ENCODE results near the gene SLC17A8.

SLC17A8 gene

DNA sequence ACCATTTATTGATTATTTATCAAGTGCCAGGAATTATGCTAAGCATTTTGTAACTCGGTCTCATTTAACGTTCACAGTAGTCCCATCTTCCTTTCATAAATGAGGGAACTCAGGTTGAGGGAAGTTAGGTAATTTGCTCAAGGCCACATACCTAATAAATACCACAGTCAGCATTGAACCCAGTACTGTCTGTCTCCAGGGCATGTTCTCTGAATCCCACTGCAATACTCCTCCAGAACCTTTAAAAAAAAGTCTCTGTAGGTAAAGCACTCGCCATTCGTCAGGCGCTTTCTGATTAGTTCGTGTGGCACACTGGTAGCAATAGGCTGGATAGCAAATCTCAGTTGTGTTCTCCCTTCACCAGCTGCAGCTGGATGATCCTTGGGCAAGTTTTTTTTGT, 14.3 kb downstream of the SLC17A8 start:
- no peak for DNase-seq (ENCODE audit: low read depth in 2 of 2)

- no peak for DNase-seq (ENCODE audit: low read depth in 2 of 2)
Measured at GRCh38 chr12:100372853-100373640, 16.2 kb downstream of the SLC17A8 start.

GRCh38 chr12:100375038-100375735, 18.3 kb downstream of the SLC17A8 start:
- no peak for DNase-seq (ENCODE audit: low read depth in 2 of 2)

DNA sequence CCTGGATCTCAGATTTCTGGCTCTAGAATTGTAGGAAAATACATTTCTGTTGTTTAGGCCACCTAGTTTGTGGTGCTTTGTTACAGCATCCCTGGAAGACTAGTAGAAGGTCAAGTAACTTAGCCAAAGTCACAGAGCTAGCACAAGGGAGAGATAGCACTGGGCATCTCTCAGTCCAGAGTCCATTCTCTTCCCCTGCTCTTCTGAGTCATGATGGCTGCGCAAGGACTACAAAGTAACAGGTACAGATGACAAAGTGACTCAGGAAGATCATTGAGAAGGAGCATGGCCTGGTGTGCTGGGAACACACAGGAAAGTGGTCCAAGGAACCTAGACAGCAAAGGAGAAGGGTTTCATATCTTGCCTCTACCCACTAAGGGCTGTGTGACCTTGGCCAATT, 19.3 kb downstream of the SLC17A8 start:
- no peak for DNase-seq (ENCODE audit: low read depth in 2 of 2)

- DNase-seq (ENCODE audit: low read depth in 2 of 2), result no peak
Measured at GRCh38 chr12:100381379-100381778, 24.5 kb downstream of the SLC17A8 start.

- DNase-seq (ENCODE audit: low read depth in 2 of 2), result no peak
Measured at GRCh38 chr12:100382338-100382737, 25.5 kb downstream of the SLC17A8 start.

DNA sequence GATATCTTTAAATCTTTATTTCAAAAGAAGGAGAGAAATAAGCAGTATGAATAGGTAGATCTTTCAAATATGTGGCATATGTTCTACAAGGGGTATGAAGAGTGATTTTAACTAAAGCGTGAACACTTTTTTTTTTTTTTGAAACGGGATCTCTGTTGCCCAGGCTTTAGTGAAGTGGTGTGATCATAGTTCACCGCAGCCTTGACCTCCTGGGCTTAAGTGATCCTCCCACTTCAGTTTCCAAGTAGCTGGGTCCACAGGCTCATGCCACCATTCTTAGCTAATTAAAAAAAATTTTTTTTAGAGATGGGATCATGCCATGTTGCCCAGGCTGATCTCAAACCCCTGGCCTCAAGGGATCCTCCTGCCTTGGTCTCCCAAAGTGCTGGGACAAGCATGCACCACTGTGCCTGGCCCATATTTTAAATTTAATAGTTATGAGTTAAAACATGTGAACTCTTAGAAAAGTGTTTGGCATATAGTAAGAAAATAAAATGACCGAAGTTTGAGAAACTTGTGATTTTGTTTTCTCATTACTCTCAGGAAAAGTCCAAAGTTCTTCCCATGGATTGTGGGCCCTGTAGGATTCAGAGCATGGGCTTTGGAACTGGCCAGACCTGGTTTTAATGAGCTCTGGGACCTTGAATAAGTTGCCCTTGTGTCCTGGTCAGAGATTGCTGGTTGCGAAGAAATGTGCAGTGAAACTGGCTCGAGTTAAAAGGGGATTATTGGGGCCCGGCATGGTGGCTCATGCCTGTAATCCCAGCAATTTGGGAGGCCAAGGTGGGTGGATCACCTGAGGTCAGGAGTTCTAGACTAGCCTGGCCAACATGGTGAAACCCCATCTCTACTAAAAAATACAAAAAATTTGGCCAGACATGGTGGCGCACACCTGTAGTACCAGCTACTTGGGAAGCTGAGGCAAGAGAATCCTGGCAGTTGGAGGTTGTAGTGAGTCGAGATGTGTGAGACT, 27.0 kb downstream of the SLC17A8 start:
- DNase-seq (ENCODE audit: low read depth in 2 of 2), result no peak

- no peak for DNase-seq (ENCODE audit: low read depth in 2 of 2)
Measured at GRCh38 chr12:100384559-100384935, 27.7 kb downstream of the SLC17A8 start.

- DNase-seq (ENCODE audit: low read depth in 2 of 2), result no peak
Measured at GRCh38 chr12:100388382-100388781, 31.5 kb downstream of the SLC17A8 start.

DNA sequence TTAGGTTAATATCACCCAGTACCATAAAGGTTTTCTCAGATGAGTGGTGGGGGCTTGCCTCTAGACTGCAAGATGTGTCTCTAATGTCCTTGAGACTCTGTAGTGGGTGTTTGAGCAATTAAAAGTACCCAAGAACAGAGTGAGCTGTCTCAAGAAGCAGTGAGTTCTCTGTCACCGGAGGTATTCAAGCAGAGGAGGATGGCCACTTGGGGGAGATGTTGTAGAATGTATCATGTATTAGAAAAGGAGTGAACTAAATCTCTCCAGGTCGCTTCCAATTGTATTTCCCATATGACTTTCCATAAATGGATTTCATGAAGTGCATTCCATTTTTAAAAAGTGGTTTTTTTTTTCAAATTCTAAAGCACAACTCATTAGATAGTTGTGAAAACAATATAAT, 35.0 kb downstream of the SLC17A8 start:
- DNase-seq (ENCODE audit: low read depth in 2 of 2), result no peak

GRCh38 chr12:100393200-100393599, 36.3 kb downstream of the SLC17A8 start:
- DNase-seq (ENCODE audit: low read depth in 2 of 2), result no peak

- DNase-seq (ENCODE audit: low read depth in 2 of 2), result no peak
Measured at GRCh38 chr12:100395811-100396210, 38.9 kb downstream of the SLC17A8 start.

- no peak for DNase-seq (ENCODE audit: low read depth in 2 of 2)
Measured at GRCh38 chr12:100398307-100398706, 41.4 kb downstream of the SLC17A8 start.

GRCh38 chr12:100399095-100399494, 42.2 kb downstream of the SLC17A8 start:
- DNase-seq (ENCODE audit: low read depth in 2 of 2), result no peak

DNA sequence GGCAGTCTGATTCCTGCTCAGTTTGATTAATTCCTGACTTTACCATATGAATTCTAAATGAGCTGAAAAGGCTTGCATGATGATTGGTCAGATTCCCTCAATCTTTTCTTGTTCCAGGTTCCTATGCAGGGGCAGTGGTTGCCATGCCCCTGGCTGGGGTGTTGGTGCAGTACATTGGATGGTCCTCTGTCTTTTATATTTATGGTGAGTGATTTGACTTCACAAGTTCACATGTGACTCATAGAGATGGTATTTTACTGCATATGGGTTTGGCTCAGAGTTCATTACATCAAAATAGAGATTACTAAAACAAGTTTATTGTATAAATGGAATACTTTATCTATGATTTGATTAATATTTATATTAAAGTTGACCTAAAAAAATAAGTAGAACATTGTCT, 44.8 kb downstream of the SLC17A8 start:
- DNase-seq (ENCODE audit: low read depth in 2 of 2), result no peak

- DNase-seq (ENCODE audit: low read depth in 2 of 2), result no peak
Measured at GRCh38 chr12:100402763-100403162, 45.9 kb downstream of the SLC17A8 start.

DNA sequence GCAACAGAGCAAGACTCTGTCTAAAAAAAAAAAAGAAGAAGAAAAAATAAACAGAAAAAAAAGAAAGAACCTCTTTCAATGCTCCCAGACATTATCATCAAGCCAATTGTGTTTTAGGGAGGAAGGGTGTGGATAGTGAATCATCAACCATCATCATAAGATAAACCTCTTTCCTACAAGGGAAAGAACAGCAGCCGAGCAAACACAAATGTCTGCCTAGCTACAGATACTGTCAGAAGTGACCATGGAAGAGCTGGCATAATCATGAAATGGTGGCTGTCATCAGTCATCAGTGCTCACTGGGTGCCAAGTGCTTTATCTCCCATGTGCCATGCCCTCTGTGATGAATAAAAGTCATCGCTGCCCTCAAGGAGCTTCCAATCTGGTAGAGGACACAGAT, 46.6 kb downstream of the SLC17A8 start:
- DNase-seq (ENCODE audit: low read depth in 2 of 2), result no peak

DNA sequence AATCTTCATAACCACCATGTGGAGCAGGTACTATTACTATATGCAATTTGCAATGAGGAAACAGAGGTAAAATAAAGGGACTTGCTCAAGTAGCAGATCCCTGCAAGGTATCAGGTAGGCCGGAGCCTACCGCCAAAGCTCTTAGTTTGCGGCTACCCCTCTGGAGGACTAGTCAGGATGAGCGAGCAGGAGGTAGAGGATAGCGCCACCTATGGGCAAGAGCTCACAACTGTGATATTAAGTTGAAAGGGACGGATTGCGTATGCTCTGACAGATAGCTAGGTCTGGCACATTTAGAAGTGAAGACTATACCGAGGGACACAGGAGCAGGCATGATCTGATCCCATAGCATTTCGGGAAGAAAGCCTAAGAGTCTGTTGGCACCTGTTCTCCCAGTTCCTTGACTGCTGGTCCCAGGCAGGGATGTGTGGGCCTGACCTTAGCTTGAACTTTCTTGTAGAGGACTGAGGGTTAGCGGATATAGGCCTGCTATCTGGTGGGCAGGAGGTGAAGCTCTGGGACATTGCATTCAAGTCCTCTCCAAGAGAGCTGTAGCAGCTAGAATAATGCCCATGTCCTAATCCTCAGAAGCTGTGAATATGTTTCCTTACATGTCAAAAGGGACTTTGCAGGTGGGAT, 48.0 kb downstream of the SLC17A8 start:
- no peak for DNase-seq (ENCODE audit: low read depth in 2 of 2)

DNA sequence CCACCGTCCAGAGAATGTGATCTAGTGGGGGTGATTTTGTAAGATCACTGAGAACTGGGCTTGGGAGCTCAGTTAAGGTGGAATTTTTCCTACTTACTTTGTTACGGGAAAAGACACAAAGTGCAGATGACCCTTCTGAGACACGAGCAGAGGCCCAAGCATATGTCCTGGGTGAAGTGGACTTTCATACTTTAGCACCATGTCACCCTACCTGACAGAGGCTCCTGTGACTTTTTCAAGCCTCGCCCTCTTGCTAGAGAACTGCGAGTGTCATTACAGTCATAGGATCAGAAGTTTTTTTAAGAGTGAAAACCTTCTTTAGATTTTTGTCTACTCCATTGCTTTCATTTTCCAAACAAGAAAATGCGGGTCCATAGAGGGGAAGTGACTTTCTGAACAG, 56.1 kb downstream of the SLC17A8 start:
- DNase-seq (ENCODE audit: low read depth in 2 of 2), result no peak

- DNase-seq (ENCODE audit: low read depth in 2 of 2), result no peak
Measured at GRCh38 chr12:100414739-100415138, 57.9 kb downstream of the SLC17A8 start.

GRCh38 chr12:100422646-100423045, 65.8 kb downstream of the SLC17A8 start:
- DNase-seq (ENCODE audit: low read depth in 2 of 2), result no peak

GRCh38 chr12:100426145-100426544, 69.3 kb downstream of the SLC17A8 start:
- DNase-seq (ENCODE audit: low read depth in 2 of 2), result no peak

All from activated CD8-positive, alpha-beta memory T cell treated with anti-CD3 and anti-CD28 coated beads for 4 hours (primary cell).